HUDEP-2 (cell line): ENCODE measurements around the gene TCEANC2.
"Not testable (repeated sequence)": the region's sequence is repeated elsewhere in the genome, so short reads cannot be mapped to it uniquely, and the experiment has no call there.

ENCODE experiments used
- DNase-seq, 76 experiments: peaks; one replicate each; lab custom pipeline; 2025; ENCODE audit not compliant: unreplicated experiment in 76 of 76; lab: John Stamatoyannopoulos, UW

Gene TCEANC2

GRCh38 chr1:54052934-54053744, at the start of gene TCEANC2, which contains the start of gene TMEM59:
Gene TCEANC2 (plus strand): TSS chr1:54053608. CDS start chr1:54054423, 815 bp downstream.
Gene TMEM59 (minus strand): TSS chr1:54053204. CDS start chr1:54053188, 16 bp downstream.
- peak in 75 of 76 experiments; percentile 59 to 98 (median 96) for DNase-seq

GRCh38 chr1:54003750-54004480, 49.5 kb upstream of the TCEANC2 start:
- not testable (repeated sequence) for DNase-seq

GRCh38 chr1:54004481-54005049, 48.8 kb upstream of the TCEANC2 start:
- no peak for DNase-seq

GRCh38 chr1:54006508-54006907, 46.9 kb upstream of the TCEANC2 start:
- no peak for DNase-seq

GRCh38 chr1:54007613-54008012, 45.8 kb upstream of the TCEANC2 start:
- no peak for DNase-seq

- DNase-seq: no peak
Observed at GRCh38 chr1:54008876-54009275, 44.5 kb upstream of the TCEANC2 start.

- DNase-seq: no peak
Observed at GRCh38 chr1:54009406-54009805, 44.0 kb upstream of the TCEANC2 start.

- DNase-seq: no peak
Observed at GRCh38 chr1:54010415-54011117, 42.8 kb upstream of the TCEANC2 start.

GRCh38 chr1:54011316-54012007, 41.9 kb upstream of the TCEANC2 start:
- no peak for DNase-seq

GRCh38 chr1:54012008-54012325, 41.4 kb upstream of the TCEANC2 start:
- no peak for DNase-seq

GRCh38 chr1:54012863-54013262, 40.5 kb upstream of the TCEANC2 start:
- DNase-seq: no peak

- DNase-seq: no peak
Observed at GRCh38 chr1:54013393-54014008, 39.9 kb upstream of the TCEANC2 start.

GRCh38 chr1:54014009-54014629, 39.3 kb upstream of the TCEANC2 start:
- no peak for DNase-seq

GRCh38 chr1:54016343-54017282, 36.8 kb upstream of the TCEANC2 start:
- DNase-seq: peak in 1 of 76 experiments; percentile 7

GRCh38 chr1:54017979-54018378, 35.4 kb upstream of the TCEANC2 start, which contains the start of gene LDLRAD1:
Gene LDLRAD1 (minus strand): TSS chr1:54018186. CDS start chr1:54018112, 74 bp downstream.
- DNase-seq: peak in 19 of 76 experiments; percentile 2 to 29 (median 15)

GRCh38 chr1:54018635-54019034, 34.8 kb upstream of the TCEANC2 start:
- DNase-seq: no peak

- peak in 2 of 76 experiments; percentile 5 to 7 for DNase-seq
Observed at GRCh38 chr1:54019562-54020176, 33.7 kb upstream of the TCEANC2 start.

- DNase-seq: no peak
Observed at GRCh38 chr1:54024358-54024757, 29.1 kb upstream of the TCEANC2 start.
